ENCODE data around the gene ACAP2. TPM values are rescaled to one million over a fixed set of nuclear protein-coding genes. Genes with fewer than 3 reads are reported as not detected.

The ACAP2 gene
- total and polyA plus RNA-seq, 4 donors, result 11.2 to 146 (median 38.7) TPM

DNA sequence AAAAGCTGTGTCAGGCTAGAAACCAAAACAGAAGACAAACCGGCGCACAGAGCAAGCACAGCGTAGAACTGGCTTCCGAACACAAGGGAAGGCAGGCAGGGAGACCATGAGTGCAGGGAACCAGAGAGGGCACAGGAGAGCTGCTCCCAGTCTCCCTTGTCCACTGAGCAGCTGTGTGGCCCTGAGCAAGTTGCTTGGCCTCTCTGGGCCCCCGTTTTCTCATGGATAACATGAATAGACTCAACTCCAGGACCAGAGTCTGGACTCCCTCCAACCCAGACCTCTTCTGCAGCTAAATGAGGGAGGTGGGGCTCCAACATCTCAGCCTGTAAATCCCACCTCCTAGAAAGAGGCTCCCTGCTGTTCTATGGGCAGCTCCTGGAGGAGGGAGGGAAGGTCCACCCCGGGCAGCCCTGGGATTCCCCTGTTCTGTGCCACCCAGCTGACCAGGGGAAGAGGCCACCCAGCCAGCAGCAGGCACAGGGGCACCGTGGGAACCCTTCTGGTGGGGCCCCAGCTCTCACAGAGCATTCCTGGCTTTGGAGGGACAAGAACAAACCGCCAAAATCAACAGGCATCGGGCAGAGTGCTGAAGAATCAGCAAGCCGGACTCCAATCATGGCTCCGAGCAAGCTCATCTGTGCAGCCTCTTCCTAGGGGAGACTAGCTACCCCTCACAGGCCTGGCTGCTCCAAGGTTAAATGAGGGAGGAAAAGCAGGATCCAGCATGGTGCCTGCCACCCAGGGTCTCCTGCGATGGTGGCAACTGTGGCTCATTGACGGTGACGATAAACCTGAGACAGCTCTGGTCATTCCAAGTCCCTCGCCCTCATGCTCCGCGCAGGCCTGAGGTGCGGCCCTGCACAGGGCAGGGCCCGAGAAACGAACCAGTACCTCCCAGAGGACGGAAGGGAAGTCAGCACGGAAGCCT is 187.0 kb downstream of the ACAP2 start:
- ATAC-seq (ENCODE audit: insufficient read depth, low FRiP score) (no peak), DNase-seq (peak in 1 of 3 donors; percentile 34)
- WGBS, 2 donors, result 88 to 94% methylated on average over 22 of the region's 22 CpGs
- TF ChIP-seq, protein P1, sequence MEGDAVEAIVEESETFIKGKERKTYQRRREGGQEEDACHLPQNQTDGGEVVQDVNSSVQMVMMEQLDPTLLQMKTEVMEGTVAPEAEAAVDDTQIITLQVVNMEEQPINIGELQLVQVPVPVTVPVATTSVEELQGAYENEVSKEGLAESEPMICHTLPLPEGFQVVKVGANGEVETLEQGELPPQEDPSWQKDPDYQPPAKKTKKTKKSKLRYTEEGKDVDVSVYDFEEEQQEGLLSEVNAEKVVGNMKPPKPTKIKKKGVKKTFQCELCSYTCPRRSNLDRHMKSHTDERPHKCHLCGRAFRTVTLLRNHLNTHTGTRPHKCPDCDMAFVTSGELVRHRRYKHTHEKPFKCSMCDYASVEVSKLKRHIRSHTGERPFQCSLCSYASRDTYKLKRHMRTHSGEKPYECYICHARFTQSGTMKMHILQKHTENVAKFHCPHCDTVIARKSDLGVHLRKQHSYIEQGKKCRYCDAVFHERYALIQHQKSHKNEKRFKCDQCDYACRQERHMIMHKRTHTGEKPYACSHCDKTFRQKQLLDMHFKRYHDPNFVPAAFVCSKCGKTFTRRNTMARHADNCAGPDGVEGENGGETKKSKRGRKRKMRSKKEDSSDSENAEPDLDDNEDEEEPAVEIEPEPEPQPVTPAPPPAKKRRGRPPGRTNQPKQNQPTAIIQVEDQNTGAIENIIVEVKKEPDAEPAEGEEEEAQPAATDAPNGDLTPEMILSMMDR (IDR thresholded peaks at IDR 0.05; ENCODE audit: control extremely low read depth, extremely low read depth), result no peak
- Histone ChIP-seq H3K27me3 (ENCODE audit: control insufficient read depth in 3 of 3, insufficient read depth in 3 of 3, low read length in 2 of 3) (no peaks in the 10 kb centered on the region), H3K4me1 (ENCODE audit: control insufficient read depth in 5 of 5, insufficient read depth in 5 of 5, low read length in 5 of 5) (peaks cover 0 to 59% (median 16%) of the 10 kb centered on the region in 5 donors), H3K9me3 (ENCODE audit: control insufficient read depth in 4 of 4, insufficient read depth in 3 of 4, low read length in 3 of 4) (no peaks in the 10 kb centered on the region), H3K9ac (ENCODE audit: insufficient read depth in 1 of 2, low read length in 2 of 2) (no peak overlapping the region), H3K4me3 (no peak overlapping the region), H3K36me3 (ENCODE audit: control insufficient read depth in 4 of 4, insufficient read depth in 4 of 4, low read length in 4 of 4) (peaks cover 0 to 3% (median under 1%) of the 10 kb centered on the region in 4 donors), H3K27ac (ENCODE audit: low read depth in 1 of 2, low read length in 1 of 2) (no peak overlapping the region)

DNA sequence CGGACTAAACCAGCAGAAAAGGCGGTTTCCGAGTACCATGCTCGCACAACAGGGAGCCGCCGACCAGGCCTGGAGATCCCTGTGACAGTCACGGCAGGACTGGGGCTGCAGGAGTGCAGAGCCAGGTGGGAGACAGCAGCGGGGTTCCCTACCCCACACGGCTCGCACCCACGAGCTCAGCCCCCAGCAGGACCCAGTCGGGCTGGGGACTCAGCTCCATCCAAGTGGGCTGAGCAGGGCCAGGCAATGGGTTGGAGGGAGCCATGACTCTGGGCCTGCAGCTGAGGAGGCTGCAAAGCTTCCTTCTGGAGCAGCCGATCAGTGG is 187.7 kb downstream of the ACAP2 start:
- TF ChIP-seq, protein P1 (IDR thresholded peaks at IDR 0.05; ENCODE audit: control extremely low read depth, extremely low read depth), result no peak
- H3K9me3 ChIP-seq (ENCODE audit: control insufficient read depth in 4 of 4, insufficient read depth in 3 of 4, low read length in 3 of 4), result no peaks in the 10 kb centered on the region
- H3K9ac ChIP-seq (ENCODE audit: insufficient read depth in 1 of 2, low read length in 2 of 2), result no peak overlapping the region
- DNase-seq (no peak), ATAC-seq (ENCODE audit: insufficient read depth, low FRiP score) (no peak)
- H3K36me3 ChIP-seq (ENCODE audit: control insufficient read depth in 4 of 4, insufficient read depth in 4 of 4, low read length in 4 of 4), result peaks cover 0 to 3% (median under 1%) of the 10 kb centered on the region in 4 donors
- H3K27me3 ChIP-seq (ENCODE audit: control insufficient read depth in 3 of 3, insufficient read depth in 3 of 3, low read length in 2 of 3), result no peaks in the 10 kb centered on the region
- peaks cover 0 to 58% (median 16%) of the 10 kb centered on the region in 5 donors for H3K4me1 ChIP-seq (ENCODE audit: control insufficient read depth in 5 of 5, insufficient read depth in 5 of 5, low read length in 5 of 5)
- H3K27ac ChIP-seq (ENCODE audit: low read depth in 1 of 2, low read length in 1 of 2), result no peak overlapping the region
- H3K4me3 ChIP-seq, result no peak overlapping the region
- 95% methylated on average over 13 of the region's 13 CpGs for WGBS, 2 donors

DNA sequence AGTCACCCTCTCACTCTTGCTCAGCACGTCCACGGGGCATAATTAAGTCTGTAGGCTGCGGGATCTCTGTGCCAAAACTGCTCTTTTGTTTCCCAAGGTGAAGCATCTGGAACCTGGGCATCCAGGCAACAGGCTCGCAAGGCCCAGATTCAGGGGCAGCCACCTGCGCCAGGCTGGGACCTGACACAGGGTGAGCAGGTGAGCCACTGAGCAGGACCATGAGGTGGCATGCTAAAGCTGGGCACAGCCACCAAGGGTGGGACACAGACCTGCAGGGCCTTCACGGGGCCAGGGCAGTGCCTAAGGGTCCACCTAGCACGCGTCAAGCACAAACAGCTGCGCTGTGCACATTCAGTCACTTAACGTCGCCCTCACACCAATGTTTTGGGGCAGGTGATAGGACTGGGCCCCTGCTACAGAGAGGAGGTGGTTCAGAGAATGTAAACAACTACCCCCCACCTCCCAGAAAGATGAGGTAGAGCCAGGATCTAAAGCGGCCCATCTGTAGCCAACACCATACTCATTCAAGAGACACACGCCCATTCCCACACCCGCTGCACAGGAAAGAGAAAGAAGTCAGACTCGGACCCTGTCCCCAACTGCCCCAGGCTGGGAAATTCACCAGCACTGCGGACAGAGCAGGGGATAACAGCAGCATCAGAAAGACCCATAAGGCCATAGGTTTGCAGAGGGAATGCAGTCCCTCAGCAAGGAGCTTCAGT is 188.2 kb downstream of the ACAP2 start:
- WGBS, 2 donors, result 94 to 96% methylated on average over 16 of the region's 16 CpGs
- Histone ChIP-seq H3K9me3 (ENCODE audit: control insufficient read depth in 4 of 4, insufficient read depth in 3 of 4, low read length in 3 of 4) (no peaks in the 10 kb centered on the region), H3K27me3 (ENCODE audit: control insufficient read depth in 3 of 3, insufficient read depth in 3 of 3, low read length in 2 of 3) (no peaks in the 10 kb centered on the region), H3K36me3 (ENCODE audit: control insufficient read depth in 4 of 4, insufficient read depth in 4 of 4, low read length in 4 of 4) (peaks cover 0 to 3% (median under 1%) of the 10 kb centered on the region in 4 donors), H3K27ac (ENCODE audit: low read depth in 1 of 2, low read length in 1 of 2) (no peak overlapping the region), H3K4me3 (no peak overlapping the region), H3K9ac (ENCODE audit: insufficient read depth in 1 of 2, low read length in 2 of 2) (no peak overlapping the region), H3K4me1 (ENCODE audit: control insufficient read depth in 5 of 5, insufficient read depth in 5 of 5, low read length in 5 of 5) (peaks cover 0 to 57% (median 16%) of the 10 kb centered on the region in 5 donors)
- TF ChIP-seq, protein P1 (IDR thresholded peaks at IDR 0.05; ENCODE audit: control extremely low read depth, extremely low read depth), result no peak
- DNase-seq, result no peak
- no peak for ATAC-seq (ENCODE audit: insufficient read depth, low FRiP score)
